ENCODE data around the gene DPP8.
"Not testable (repeated sequence)": the region's sequence is repeated elsewhere in the genome, so short reads cannot be mapped to it uniquely, and the experiment has no call there.

GRCh38 chr15:65398486-65398885, 119.0 kb downstream of the DPP8 start:
- TF ChIP-seq POLR2A, CTCF (IDR thresholded peaks at IDR 0.05): not testable (repeated sequence)
